GDM1 (cell line): Measurements from ENCODE around the gene SRSF10.
"Not testable (repeated sequence)": the region's sequence is repeated elsewhere in the genome, so short reads cannot be mapped to it uniquely, and the experiment has no call there.

Experiments used
- DNase-seq: peaks from one replicate; lab custom pipeline; 2025; lab: John Stamatoyannopoulos, UW

The SRSF10 gene

DNA sequence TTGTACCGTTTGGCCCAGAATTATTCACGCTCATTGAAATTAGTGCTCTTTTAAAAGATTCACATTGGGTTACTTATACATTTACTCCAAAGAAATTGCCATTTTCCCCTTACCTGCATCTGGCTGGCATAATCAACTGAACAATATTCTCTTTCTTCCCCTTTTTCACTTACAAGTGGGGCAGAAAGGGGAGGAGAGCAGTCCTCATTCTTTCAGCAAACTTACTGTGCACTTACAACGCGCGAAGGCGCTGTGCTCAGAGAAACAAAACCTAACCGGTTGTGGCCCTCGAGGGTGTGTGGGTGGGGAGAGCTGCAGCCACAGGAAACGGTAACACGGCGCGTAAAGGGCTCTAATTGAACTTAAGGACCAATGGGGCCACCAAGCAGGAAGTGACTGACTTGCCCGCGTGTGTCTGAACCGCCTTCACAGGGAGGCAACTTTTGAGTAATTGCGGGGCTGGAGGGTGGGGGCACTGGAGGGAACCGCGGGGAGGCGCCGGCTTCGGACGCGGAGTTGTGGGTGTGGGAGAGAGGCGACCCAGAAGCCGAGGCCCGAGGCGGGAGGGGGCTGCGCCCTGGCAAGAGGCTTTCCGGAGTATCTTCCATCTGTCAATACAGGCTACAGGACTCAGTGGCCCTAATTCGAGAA lies 21.2 kb downstream of the SRSF10 start:
- DNase-seq, result peak; percentile 98

DNA sequence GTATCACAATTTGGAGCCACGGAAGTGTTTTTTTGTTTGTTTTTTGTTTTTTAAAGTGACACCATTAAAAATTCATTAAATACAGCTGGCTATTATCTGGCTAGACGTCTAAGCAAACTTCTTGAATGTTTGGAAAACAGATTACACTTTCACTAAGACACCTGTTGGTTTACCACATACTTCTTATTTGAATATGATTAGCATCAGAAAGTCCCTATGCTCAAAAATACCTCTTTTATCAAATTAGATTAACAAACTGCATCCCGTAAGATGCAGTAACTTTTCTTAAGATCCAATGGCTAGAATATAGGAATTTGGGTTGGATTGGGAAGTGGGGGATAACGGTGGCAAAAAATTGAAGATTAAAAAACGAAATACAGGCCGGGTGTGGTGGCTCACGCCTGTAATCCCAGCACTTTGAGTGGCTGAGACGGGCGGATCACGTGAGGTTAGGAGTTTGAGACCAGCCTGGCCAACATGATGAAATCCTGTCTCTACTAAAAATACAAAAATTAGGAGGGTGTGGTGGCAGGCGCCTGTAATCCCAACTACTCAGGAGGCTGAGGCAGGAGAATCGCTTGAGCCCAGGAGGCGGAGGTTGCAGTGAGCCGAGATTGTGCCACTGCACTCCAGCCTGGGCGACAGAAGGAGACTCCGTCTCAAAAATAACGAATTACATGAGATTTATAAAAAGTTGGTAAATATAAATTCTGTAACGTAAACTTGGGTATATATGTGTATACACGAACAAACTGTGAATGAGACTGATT lies 21.9 kb downstream of the SRSF10 start:
- DNase-seq, result not testable (repeated sequence)

DNA sequence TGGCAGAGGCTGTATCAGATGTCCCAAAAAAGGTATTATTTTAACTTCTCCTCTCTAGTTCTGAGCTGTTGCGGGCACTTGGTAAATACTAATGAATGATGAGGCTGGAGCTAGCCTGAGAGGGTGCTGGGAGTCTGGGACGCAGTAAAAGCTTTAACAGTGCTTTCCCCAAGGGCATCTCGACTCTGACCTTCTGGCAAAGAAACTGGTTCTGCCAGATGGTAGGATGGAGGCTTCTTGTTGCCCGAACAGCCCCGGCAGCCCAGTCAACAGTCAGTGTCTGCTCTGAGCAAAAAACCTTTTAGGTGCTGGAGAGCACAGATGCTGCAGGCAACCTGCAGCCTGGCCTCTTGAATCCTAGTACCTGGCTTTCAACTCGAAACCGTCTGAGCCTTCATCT lies 23.0 kb downstream of the SRSF10 start:
- DNase-seq, result no peak

DNA sequence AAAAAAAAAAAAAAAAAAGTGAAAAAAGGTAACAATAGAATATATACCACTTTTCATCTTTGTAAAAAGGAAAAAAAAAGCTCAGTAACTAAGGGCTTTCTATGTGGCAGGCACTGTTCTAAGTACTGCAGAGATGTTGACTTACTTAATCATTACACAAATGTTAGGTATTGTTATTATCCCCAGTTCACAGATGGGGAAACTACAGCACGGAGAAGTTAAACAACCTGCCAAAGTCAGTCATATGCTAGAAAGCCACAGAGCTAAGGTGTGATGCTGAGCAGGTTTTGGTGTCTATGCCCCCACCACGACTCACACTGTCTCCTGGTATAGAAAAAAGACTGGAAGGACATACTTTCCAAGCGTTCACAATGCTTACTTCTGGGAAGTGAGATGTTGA lies 27.1 kb downstream of the SRSF10 start:
- no peak for DNase-seq

DNA sequence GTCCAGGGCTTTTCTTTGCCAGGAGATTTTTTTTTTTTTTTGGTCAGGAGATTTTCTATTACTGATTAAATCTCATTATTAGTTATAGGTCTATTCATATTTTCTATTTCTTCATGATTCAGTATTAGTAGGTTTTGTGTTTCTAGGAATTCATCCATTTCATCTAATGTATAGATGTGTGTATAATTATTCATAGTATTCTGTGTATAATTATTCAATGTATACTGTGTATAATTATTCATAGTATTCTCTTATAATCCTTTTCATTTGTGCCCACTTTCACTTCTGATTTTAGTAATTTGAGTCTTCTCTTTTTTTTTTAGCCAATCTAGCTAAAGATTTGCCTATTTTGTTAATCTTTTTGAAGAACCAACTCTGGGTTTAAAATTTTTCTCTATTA lies 32.8 kb downstream of the SRSF10 start:
- no peak for DNase-seq

DNA sequence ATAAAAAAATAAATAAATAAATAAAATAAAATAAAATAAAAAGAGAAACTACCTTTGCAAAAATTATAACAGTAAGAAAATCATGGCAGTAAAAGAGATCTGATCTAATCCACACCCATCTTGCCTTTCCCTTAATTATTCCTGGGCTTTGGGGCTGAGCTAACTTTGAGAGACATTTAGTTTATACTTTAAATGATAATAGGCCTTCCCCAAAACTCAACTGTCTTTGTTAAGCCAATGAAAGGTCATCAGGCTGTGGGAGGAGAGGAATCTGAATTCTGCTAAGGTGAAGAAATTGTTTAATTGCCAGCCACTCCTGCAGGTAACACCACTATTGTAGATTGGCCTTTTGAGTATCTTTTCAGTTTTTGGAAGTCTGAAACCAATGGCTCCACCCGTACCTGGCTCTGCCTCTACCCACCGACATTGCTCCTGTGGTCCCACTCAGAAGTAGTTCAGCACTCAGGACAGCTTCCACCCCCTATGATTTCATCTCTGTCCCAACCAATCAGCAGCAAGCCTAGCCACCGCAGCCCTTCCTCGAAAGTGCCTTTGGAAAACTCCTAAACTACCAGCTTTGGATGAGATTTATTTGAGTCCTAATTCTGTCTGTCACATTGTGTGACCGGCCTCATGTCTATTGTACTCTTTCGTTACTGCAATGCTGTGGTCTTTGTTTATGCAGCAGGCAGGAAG lies 43.5 kb downstream of the SRSF10 start:
- no peak for DNase-seq

DNA sequence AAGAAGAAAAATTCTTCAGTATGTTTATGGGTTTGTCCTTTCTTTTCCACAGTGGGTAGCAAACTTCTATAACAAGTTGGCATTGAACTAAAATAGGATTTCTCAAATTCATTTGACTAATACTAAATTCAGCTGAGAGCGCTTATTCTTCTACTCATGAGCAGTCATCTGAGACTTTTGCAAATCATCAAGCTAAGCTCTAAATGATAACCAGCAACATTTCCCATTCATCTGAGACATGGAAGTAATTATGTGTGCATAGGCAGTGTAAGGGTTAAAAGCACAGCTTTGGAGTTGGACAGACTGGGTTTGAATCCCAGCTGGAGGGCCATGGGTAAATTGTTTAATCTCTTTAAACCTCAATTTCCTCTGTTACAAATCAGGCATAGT lies 48.6 kb downstream of the SRSF10 start:
- no peak for DNase-seq

DNA sequence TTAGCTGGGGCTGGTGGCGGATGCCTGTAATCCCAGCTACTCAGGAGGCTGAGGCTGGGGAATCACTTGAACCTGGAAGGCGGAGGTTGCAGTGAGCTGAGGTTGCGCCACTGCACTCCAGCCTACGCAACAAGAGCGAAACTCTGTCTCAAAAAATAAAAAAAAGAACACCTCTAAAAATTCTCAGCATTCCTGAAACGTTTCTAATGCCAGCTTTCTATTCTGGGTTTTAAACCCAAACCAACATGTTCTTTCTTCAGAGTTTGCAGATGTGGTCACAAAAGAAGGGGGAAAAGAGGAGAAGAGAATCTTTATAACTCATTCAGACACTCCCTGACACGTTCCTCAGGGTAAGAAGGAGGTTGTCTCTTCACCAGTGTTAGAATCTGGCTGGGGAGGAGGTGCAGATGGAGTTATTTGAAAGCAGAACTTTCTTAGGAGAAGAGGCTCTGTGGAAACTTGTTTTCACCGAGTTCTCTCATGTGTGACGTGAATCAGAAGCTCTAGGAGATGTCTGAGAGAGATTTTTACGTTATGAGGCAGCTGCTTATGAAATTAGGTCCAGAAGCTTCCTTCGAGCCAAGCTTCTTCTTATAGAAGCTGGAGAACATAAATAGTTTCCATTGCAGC lies 49.2 kb downstream of the SRSF10 start:
- DNase-seq, result no peak

DNA sequence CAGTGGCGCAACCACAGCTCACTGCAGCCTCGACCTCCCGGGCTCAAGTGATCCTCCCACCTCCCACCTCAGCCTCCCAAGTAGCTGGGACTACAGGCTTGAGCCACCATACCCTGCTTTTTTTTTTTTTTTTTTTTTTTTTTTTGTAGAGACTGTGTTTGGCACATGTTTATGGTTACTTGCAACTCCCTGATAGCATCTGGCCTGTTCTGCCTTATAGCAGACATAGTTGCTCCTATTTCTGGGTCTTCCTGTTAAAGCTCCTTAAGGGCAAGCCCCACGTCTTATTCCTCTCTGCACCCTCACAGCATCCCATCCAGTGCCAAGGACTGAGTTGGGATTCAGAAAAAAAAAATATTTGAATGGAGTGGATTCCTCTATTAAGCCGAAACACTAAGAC lies 49.9 kb downstream of the SRSF10 start:
- no peak for DNase-seq

DNA sequence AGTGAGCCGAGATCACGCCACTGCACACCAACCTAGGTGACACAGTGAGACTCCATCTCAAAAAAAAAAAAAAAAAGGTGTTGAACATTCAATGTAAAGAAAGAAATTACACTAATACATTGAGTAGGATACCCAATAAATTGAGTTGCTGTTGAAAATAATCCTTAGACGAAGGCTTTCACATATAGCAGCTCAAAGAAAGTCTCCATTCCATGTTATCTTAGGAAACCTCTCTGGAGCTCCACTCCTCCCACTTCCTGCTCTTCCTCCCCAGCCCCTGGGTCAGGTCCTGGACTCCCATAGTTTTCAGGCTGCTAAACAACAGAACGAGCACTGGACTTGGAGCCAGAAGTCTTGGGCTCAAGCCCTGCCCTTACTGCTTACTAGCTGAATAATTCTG lies 51.3 kb downstream of the SRSF10 start:
- no peak for DNase-seq

DNA sequence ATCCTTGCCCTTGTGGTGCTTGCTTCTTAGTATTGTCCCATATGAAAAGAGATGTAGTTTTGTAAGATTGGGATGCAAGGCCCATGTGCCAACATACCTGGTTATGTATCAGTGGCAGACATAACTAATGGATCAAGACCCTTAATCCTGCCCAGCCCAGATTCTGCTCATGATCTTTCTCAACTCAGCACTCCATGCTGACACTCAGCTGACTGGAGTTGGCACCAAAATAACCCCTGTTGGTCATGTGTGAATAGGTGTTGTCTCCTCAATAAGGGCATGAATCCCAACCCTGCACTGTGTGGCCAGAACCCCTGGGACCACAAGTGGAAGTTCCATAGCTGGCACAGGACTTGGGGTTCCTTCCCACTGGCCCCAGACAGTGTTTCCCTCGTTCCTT lies 53.0 kb downstream of the SRSF10 start:
- DNase-seq, result no peak

DNA sequence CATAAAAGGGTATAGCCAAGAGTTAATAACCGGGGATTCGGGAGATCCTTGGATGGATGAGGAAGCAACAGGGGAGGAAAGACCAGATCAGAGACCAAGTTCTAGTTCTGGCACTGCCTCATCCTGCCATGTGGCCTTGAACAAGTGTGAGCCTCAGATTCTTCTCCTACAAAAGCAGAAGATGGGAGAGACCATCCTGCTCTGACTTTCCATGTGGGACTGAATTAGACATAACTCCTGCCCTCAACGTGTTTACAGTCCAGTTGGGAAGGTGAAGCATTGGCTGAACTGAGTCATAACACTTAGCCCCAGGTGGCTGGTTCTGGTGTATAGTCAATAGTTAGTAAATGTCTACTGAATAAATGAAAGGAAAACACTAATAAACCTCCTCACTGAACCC lies 54.8 kb downstream of the SRSF10 start:
- DNase-seq, result no peak

DNA sequence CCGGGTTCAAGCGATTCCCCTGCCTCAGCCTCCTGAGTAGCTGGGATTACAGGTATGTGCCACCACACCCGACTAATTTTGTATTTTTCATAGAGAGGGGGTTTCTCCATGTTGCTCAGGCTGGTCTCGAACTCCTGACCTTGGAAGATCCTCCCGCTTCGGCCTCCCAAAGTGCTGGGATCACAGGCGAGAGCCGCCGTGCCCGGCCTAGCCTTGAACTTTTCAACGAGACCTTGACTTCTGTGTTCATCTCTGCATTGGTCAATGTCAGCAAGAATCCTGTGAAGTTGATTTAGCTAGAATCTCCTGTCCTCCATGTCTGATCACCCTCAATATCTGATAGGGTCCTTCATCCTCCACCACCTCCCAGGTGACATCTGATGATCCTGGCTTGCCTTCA lies 55.5 kb downstream of the SRSF10 start:
- no peak for DNase-seq

DNA sequence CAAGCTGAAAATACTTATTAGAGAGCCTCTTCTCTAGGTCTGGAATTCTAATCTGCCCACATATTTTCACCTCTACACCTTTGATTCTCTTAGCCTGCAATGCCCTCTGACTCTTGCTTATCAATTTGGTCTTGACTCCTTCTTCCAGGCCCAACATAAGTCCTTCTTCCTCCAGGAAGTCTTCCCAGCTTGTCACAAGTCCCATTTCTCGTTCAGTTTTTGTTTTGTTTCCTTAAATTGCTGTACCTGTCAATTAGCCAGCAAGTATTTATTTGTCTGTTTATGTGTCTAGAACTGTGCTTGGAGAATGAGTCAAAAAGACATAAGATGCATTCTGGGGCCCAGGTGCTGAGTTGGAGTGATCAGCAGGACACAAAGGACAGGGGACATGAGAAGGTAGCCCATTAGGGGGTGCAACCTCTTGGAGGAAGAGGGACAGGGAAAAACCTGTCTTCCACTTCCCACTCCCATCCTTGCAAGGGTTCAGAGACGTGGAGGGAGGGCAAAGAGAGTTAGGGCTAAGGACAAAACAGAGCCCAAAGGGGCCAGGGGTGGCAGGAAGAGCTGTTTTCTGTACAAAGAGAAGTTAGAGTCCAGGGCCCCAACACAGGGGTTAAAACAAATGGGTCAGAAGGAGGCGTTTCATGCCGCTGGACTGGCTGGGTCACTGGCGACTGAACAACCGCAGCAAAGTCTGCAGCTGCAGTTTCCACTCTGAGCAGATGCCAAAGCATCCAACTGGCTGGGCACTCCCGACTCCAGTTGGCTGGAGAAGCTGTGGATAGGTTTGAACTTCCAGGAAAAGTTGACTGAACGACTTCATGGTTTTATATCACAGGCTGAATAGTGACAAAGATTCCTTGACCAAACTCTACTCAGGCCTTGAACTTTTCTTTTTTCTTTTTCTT lies 56.3 kb downstream of the SRSF10 start:
- DNase-seq, result no peak

DNA sequence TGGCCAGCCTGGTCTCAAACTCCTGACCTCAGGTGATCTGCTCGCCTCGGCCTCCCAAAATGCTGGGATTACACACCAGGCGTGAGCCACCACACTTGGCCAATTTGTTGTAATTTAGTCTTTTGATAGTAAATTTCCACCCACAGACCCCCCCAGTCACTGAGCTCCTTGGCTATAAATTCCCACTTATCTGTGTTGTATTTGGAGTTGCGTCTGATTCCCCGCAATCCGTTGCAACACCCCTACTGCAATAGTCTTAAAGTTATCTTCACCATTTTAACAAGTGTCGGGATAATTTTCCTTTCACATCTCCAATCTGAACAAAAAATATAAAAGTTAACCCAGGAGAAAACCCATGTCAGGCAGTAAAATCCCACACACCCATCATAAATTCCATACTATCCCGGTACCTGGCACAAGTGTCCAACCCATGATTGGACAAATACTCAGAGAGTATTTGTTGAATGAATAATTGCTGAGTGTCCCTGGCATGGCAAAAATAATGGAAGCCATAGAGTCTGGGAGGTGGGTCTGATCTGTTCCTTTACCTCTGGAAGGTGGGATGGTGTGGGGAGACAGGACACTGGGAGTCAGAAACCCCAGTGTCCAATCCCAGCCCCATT lies 57.7 kb downstream of the SRSF10 start:
- DNase-seq, result no peak

DNA sequence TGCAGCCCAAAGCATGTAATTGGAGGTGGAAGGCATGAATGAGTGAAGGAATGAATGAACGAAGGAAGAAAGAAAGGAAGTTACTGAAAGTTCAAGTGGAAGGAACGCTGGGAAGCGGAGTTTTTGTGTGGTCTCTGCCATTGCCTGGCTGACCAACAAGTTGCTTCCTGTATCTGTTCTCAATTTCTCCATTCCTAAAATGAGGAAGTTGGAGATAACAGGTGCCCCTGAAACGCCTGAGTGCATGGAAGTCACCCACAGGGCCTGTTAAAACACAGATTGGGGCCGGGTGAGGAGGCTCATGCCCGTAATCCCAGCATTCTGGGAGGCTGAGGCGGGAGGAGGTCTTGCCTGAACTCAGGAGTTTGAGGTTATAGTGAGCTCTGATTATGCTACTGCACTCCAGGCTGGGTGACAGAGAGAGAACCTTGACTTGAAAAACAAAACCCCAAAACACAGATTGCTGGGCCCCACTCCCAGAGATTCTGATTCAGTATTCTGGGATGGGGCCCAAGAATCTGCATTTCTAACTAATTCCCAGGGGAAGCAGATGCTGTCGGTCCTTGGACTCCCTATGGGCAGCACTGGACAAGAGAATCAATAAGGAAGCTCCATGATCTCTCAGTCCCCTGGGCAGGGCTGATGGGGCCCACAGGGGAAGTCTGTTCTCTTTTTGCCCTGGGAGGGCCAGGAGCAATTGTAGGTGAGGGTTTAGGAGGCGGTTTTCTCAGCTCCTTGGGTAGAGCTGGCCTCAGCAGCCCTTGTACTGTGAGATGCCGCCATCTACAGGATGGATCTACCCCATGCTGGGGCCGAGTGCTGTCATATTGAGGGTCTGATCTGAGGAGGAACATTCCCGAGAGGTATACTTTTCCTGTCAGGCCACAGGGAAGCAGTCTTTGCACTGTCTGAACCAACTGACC lies 63.7 kb downstream of the SRSF10 start:
- DNase-seq, result peak; percentile 79

DNA sequence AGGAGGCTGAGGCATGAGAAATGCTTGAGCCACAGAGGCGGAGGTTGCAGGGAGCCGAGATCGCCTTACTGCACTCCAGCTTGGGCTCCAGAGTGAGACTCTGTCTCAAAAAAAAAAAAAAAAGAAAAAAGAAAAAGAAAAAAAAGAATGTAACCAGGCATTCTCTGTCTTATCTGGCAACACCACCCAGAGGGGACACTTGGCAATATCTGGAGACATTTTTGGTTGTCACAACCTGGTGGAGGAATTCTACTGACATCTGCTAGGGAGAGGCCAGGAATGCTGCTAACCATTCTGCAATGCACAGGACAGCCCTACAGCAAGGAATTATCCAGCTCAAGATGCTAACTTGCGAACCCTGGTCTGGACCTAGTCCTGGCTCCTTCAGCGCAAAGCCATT lies 64.7 kb downstream of the SRSF10 start:
- DNase-seq, result no peak

DNA sequence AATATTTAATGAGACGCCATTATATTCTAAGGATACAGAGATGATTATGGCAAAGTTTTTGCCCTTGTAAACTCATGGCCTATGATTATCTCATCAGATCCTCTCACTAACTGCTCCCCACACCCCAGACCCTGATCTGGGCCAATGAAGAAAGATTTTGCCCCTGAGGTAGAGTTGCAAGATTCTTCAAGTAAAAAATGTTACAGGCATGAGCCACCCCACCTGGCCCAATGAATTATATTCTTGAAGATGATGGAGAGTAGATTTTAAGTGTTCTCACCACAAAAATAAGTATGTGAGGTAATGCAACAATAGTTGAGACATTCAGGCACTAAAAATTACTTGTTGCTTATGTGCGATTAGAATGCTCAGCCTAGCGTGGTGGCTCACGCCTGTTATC lies 65.2 kb downstream of the SRSF10 start:
- DNase-seq, result no peak
